LNCAP (cell line): Measurements from ENCODE around the gene TNS1.

Experiments used
- CTCF ChIP-seq: fragments of 450-650 bp; IDR thresholded peaks from 2 replicates; pipeline ENCODE4 v1.5.1; 2017; ENCODE audit warnings: mild to moderate bottlenecking

TNS1 gene

DNA sequence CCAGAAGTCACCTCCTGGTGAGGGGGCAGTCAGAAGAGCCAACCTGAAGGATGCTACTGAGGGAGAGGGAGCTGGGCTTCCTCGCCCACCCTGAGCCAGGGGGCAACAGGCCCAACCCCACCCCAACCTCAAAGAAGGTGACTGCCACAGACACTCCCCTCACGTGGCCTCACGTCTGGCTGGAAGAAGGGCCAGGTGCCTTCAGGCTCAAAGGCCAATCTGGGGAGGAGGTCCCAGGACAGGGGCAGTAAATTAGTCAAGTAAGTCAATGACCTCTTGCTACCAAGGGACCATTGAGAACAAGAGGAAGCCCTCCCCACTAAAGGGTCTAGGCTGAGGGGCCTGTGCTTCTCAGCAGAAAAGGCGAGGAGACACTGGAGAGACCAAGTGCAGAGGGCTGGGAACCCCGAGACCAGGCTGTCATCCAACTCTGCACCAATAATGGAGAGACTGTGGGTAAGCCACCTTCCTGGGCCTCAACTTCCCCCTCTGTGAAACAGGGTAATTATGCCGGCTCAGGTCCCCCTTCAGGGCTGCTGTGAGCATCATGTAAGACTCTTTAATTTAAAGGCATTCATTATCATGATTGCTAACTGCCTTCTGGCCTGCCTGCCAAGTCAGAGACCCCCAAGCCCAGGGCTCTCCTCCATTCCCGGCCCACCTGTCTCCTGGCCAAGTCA is 20.2 kb upstream of the TNS1 start:
- no peak for TF ChIP-seq CTCF

- TF ChIP-seq CTCF, result no peak
Measured at GRCh38 chr2:218022131-218022850, 19.5 kb upstream of the TNS1 start.

GRCh38 chr2:218021536-218022071 is 18.8 kb upstream of the TNS1 start:
- no peak for TF ChIP-seq CTCF

DNA sequence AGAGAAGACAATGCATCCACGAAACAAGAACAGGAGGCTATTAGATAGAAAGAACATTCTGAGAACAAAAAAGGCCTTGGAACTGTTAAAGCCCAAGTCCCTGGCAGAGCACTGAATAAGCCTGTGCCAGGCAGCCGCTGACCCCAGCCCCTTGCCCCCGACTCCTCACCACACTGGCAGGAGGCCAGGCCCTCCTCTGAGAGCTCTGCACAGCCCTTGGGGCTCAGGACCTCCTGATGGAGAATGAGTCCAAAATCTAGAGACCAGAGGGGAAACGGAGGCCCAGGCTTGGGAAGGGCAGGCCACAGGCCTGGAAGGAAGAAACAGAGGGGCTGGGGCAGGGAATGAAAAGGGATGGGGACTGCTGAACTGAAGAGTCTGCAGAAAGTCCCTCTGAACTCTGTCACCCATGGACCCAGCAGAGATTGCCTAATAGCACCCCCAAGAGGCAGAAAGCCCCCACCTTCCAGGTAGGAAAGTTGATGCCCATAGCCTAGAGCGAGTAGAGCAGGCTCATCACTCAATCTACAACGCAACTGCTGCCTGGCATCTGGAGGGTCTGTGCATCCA is 18.3 kb upstream of the TNS1 start:
- no peak for TF ChIP-seq CTCF

- TF ChIP-seq CTCF, result no peak
Measured at GRCh38 chr2:218020281-218020680, 17.5 kb upstream of the TNS1 start.

DNA sequence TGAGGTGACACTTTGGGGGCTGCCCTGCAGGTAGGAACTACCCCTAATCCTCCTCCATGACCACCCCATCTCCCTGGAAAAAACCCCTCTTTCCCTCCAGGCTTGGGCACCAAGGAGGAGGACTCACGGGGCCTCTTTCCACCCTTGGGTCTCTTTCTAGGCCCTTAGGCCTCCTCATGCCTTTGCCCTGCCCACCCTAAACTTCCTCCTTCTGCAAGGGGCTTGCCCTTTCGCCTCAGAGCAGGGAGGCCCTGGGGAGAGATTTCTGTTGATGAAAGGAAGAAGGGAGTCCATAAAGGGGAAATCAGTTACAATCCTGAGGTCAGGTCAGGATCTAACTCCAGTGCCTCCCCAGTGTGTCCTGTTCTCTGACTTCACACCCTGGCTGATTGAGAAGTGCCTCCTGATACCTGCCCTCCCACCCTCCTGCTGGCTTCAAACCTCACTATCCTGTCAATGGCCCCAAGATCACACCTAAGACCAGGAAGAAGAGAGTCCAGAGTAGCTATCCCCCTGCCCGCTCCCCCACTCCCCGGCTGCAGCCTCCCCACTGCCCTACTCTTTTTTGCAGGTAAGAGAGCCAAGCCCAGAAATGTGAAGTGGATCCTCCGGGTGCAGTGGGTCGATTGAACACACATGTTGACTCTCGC is 16.7 kb upstream of the TNS1 start:
- TF ChIP-seq CTCF, result no peak

GRCh38 chr2:218017211-218018053 is 14.6 kb upstream of the TNS1 start:
- no peak for TF ChIP-seq CTCF
